GM23248 (cell line): Measurements from ENCODE around the gene DNAJC1. TPM values are rescaled to one million over a fixed set of nuclear protein-coding genes. Genes with fewer than 3 reads are reported as not detected.
"Not testable (repeated sequence)": the region's sequence is repeated elsewhere in the genome, so short reads cannot be mapped to it uniquely, and the experiment has no call there.

Experiments
- DNase-seq: peaks from one replicate; pipeline ENCODE4 v3.0.0-alpha.2; 2015
- H2AFZ ChIP-seq: fragments of 200-600 bp; sonication (generic); 2 replicates; pipeline ENCODE4 v1.6.1; 2016; ENCODE audit warnings: antibody characterized with exemption
- H3F3A ChIP-seq: fragments of 200-600 bp; sonication (generic); 2 replicates; pipeline ENCODE4 v1.6.1; 2016; ENCODE audit warnings: mild to moderate bottlenecking, antibody characterized with exemption, mixed run types; ENCODE audit not compliant: insufficient read depth
- H3K27ac ChIP-seq: fragments of 200-600 bp; sonication (generic); 2 replicates; pipeline ENCODE4 v1.5.1; 2016; ENCODE audit warnings: mild to moderate bottlenecking
- H3K27me3 ChIP-seq: fragments of 200-600 bp; sonication (generic); replicated peaks from 2 replicates; pipeline ENCODE4 v1.6.1; 2016; ENCODE audit warnings: mild to moderate bottlenecking; ENCODE audit not compliant: insufficient read depth
- H3K36me3 ChIP-seq: fragments of 200-600 bp; sonication (generic); 2 replicates; pipeline ENCODE4 v1.6.1; 2016; ENCODE audit warnings: low read depth, mild to moderate bottlenecking
- H3K4me1 ChIP-seq: fragments of 200-600 bp; sonication (generic); 2 replicates; pipeline ENCODE4 v1.6.1; 2016; ENCODE audit warnings: mild to moderate bottlenecking; ENCODE audit not compliant: insufficient read depth
- H3K4me2 ChIP-seq: fragments of 200-600 bp; sonication (generic); one replicate; pipeline ENCODE4 v1.6.1; 2016; ENCODE audit warnings: mild to moderate bottlenecking; ENCODE audit not compliant: unreplicated experiment
- H3K4me3 ChIP-seq: fragments of 200-600 bp; sonication (generic); 2 replicates; pipeline ENCODE4 v1.5.1; 2016; ENCODE audit warnings: mild to moderate bottlenecking
- H3K79me2 ChIP-seq: fragments of 200-600 bp; sonication (generic); 2 replicates; pipeline ENCODE4 v1.6.1; 2016; ENCODE audit warnings: mild to moderate bottlenecking; ENCODE audit not compliant: insufficient read depth
- H3K9ac ChIP-seq: fragments of 200-600 bp; sonication (generic); 2 replicates; pipeline ENCODE4 v1.6.1; 2016; ENCODE audit warnings: mild to moderate bottlenecking
- H3K9me2 ChIP-seq: fragments of 200-600 bp; sonication (generic); 2 replicates; pipeline ENCODE4 v1.6.1; 2016; ENCODE audit warnings: mixed run types, mild to moderate bottlenecking, moderate library complexity; ENCODE audit not compliant: insufficient read depth
- H3K9me3 ChIP-seq: fragments of 200-600 bp; sonication (generic); one replicate; pipeline ENCODE4 v1.6.1; 2017; ENCODE audit warnings: low read depth
- H4K20me1 ChIP-seq: fragments of 200-600 bp; sonication (generic); 2 replicates; pipeline ENCODE4 v1.6.0; 2016; ENCODE audit not compliant: insufficient read depth
- EZH2 ChIP-seq: fragments of 200-600 bp; sonication (generic); IDR thresholded peaks from 2 replicates; pipeline ENCODE4 v1.6.1; 2018; ENCODE audit warnings: antibody characterized with exemption, mild to moderate bottlenecking; ENCODE audit not compliant: insufficient read depth, poor library complexity, severe bottlenecking
- EZH2phosphoT487 ChIP-seq: fragments of 200-600 bp; sonication (generic); IDR thresholded peaks from 2 replicates; pipeline ENCODE4 v1.6.1; 2018; ENCODE audit warnings: antibody characterized with exemption, moderate library complexity, mild to moderate bottlenecking, low read depth; ENCODE audit not compliant: insufficient read depth
- WGBS, 2 experiments: methylation state at CpG; one replicate each; pipeline ENCODE4 v1.1.6; 2015 to 2017; ENCODE audit warnings: low lambda C conversion rate in 2 of 2, low coverage in 1 of 2; ENCODE audit errors: missing lambda C conversion rate in 2 of 2; 5-methylcytosine and 5-hydroxymethylcytosine counted together
- in situ Hi-C: fragments of 300-500 bp; cut with MboI; formaldehyde crosslinking; loops from 2 replicates; pipeline ENCODE4 v1.15.0; 2020
- polyA plus RNA-seq: library from polyadenylated mRNA; unstranded; fragments of >200 nt; fragmentation: Nextera tagmentation; extraction: Ambion mirVana; gene quantifications from 2 replicates; pipeline ENCODE4 v1.2.1, GENCODE V29; 2016
- total RNA-seq: library from RNA; depleted of rRNA; stranded (reverse); fragments of >200 nt; shearing (Covaris generic); gene quantifications from 2 replicates; pipeline ENCODE4 v1.2.3, GENCODE V29; 2014

DNAJC1 gene
- total and polyA plus RNA-seq, 2 experiments from 2014 or later, result 50.9 to 63.9 TPM

DNA sequence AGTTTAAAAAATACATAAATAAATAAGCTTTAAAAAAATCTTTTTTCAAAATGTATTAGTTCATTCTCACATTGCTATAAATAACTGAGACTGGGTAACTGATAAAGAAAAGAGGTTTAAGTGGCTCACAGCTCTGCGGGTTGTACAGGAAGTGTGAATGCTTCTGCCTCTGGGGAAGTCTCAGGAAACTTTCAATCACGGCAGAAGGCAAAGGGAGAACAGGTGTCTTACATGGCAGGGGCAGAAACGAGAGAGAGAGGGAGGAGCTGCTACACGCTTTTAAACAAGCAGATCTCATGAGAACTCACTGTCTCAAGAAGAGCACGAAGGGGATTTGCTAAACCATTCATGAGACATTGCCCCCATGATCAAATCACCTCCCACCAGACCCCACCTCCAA lies 114.6 kb downstream of the DNAJC1 start:
- no peak overlapping the region for H3K4me2 ChIP-seq
- TF ChIP-seq EZH2, result no peak
- no peak for TF ChIP-seq EZH2phosphoT487
- H3K27ac ChIP-seq, result no peak overlapping the region
- no peaks in the 10 kb centered on the region for H3K4me1 ChIP-seq
- no peak overlapping the region for H3K4me3 ChIP-seq
- 72 to 81% methylated on average over 5 of the region's 5 CpGs for WGBS, 2 experiments
- no peak overlapping the region for H3K9ac ChIP-seq
- no peaks in the 10 kb centered on the region for H3F3A ChIP-seq
- H3K27me3 ChIP-seq, result no peaks in the 10 kb centered on the region
- H3K9me3 ChIP-seq, result peaks cover 6% of the 10 kb centered on the region
- in situ Hi-C loops, result no loop called here
- H2AFZ ChIP-seq, result no peak overlapping the region
- no peaks in the 10 kb centered on the region for H3K9me2 ChIP-seq
- H3K36me3 ChIP-seq, result no peaks in the 10 kb centered on the region; the same call in 1 of the 2 replicates
- H4K20me1 ChIP-seq, result 0 out of 2 replicates have a peak, but pooled peaks cover 3% of the 10 kb centered on the region
- no peak for DNase-seq
- H3K79me2 ChIP-seq, result peaks cover 28% of the 10 kb centered on the region

DNA sequence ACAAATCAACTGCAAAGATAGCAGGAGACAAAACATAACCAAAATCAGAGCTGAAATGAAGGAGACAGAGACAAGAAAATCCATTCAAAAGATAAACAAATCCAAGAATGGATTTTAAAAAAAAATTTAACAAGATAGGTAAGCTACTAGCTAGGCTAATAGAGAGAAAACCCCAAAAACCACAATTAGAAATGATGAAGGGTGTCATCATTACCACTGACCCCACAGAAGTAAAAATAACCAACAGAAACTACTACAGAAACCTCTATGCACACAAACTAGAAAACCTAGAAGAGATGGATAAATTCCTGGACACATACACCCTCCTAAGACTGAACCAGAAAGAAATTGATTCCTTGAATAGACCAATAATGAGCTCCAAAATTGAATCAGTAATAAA lies 117.6 kb downstream of the DNAJC1 start:
- H3K4me2 ChIP-seq, result no peak overlapping the region
- no peak overlapping the region for H3K4me3 ChIP-seq
- H3K9me2 ChIP-seq, result no peaks in the 10 kb centered on the region
- no peaks in the 10 kb centered on the region for H3K4me1 ChIP-seq
- in situ Hi-C loops, result no loop called here
- peaks cover 28% of the 10 kb centered on the region for H3K79me2 ChIP-seq
- DNase-seq, result no peak
- no peaks in the 10 kb centered on the region; the same call in 1 of the 2 replicates for H3K36me3 ChIP-seq
- peaks cover 6% of the 10 kb centered on the region for H3K9me3 ChIP-seq
- no peak overlapping the region for H2AFZ ChIP-seq
- no peak overlapping the region for H3K9ac ChIP-seq
- TF ChIP-seq EZH2phosphoT487 (no peak), EZH2 (no peak)
- H3K27me3 ChIP-seq, result no peaks in the 10 kb centered on the region
- H4K20me1 ChIP-seq, result 0 out of 2 replicates have a peak, but pooled peaks cover 3% of the 10 kb centered on the region
- H3F3A ChIP-seq, result no peaks in the 10 kb centered on the region
- H3K27ac ChIP-seq, result no peak overlapping the region

DNA sequence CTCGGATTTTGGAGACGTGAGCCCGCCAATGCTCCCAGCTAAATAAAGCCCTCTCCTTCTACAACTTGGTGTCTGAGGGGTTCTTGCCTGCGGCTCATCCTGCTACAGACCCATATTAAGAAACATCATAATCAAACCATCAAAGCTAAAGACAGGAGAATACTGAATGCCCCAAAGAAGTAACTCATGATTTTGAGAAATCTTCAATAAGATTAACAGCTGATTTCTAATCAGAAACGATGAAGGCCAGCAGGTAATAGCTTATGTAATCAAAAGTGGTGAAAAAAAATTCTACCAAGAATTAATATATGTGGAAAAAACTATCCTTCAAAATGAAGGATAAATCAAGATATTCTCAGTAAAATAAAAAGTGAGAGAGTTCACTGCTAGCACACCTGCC lies 130.3 kb downstream of the DNAJC1 start:
- H3K9me3 ChIP-seq, result no peaks in the 10 kb centered on the region
- TF ChIP-seq EZH2, result no peak
- TF ChIP-seq EZH2phosphoT487, result no peak
- H2AFZ ChIP-seq, result no peak overlapping the region
- no peaks in the 10 kb centered on the region for H4K20me1 ChIP-seq
- in situ Hi-C loops, result no loop called here
- no peaks in the 10 kb centered on the region for H3K79me2 ChIP-seq
- H3K27ac ChIP-seq, result no peak overlapping the region
- WGBS, 2 experiments, result 98% methylated on average over 5 of the region's 5 CpGs
- H3K36me3 ChIP-seq, result 0 out of 2 replicates have a peak, but pooled peaks cover 20% of the 10 kb centered on the region
- no peak overlapping the region for H3K9ac ChIP-seq
- H3K4me1 ChIP-seq, result no peaks in the 10 kb centered on the region
- no peak overlapping the region for H3K4me3 ChIP-seq
- no peak for DNase-seq
- H3F3A ChIP-seq, result no peaks in the 10 kb centered on the region
- no peaks in the 10 kb centered on the region for H3K9me2 ChIP-seq
- H3K4me2 ChIP-seq, result no peak overlapping the region
- no peaks in the 10 kb centered on the region for H3K27me3 ChIP-seq

DNA sequence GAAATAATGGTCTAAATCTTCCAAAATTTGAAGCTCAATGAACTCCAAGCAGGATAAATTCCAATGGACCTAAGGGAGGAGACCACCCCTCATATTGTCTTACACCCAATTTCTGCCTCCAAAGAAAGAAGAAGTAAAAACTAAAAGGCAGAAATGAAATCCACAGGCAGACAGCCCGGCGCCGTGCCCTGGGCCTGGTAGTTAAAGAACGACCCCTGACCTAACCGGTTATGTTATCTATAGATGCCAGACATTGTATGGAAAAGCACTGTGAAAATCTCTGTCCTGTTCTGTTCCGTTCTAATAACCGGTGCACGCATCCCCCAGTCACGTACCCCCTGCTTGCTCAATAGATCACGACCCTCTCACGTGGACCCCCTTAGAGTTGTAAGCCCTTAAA lies 130.8 kb downstream of the DNAJC1 start:
- H3K36me3 ChIP-seq, result 0 out of 2 replicates have a peak, but pooled peaks cover 20% of the 10 kb centered on the region
- WGBS, 2 experiments, result 97 to 98% methylated on average over 11 of the region's 11 CpGs
- H3K4me3 ChIP-seq, H3K27ac ChIP-seq, H2AFZ ChIP-seq, H3K79me2 ChIP-seq, H3K9me3 ChIP-seq, H3F3A ChIP-seq, H3K4me2 ChIP-seq, H3K27me3 ChIP-seq, DNase-seq, in situ Hi-C loops, H3K4me1 ChIP-seq, H3K9me2 ChIP-seq, H3K9ac ChIP-seq, H4K20me1 ChIP-seq: not testable (repeated sequence)

DNA sequence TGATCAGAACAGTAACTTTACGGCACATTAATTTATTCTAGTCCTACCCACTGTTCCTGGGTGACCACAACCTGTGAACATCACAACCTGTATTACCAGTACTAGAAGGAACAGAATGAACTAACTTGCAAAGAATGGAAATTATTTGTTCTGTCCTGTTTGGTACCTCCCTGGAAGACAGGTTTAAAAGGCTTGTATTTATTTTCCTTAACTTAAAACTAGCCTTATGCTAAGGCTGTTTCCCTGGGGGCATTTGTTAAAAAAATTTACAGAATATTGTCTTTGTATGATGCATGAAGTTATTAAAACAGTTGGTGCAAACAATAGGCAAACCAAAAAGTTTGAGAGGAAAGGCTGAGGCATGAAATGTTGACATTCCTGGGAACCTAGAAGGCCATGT lies 132.7 kb downstream of the DNAJC1 start:
- no peak overlapping the region for H2AFZ ChIP-seq
- TF ChIP-seq EZH2 (no peak), EZH2phosphoT487 (no peak)
- H4K20me1 ChIP-seq, result no peaks in the 10 kb centered on the region
- DNase-seq, result no peak
- no peaks in the 10 kb centered on the region for H3K79me2 ChIP-seq
- no peak overlapping the region for H3K9ac ChIP-seq
- no peaks in the 10 kb centered on the region for H3F3A ChIP-seq
- no peak overlapping the region for H3K4me2 ChIP-seq
- no peak overlapping the region for H3K27ac ChIP-seq
- no peaks in the 10 kb centered on the region for H3K4me1 ChIP-seq
- no peak overlapping the region for H3K4me3 ChIP-seq
- H3K9me2 ChIP-seq, result no peaks in the 10 kb centered on the region
- no peaks in the 10 kb centered on the region for H3K27me3 ChIP-seq
- in situ Hi-C loops, result no loop called here
- 0 out of 2 replicates have a peak, but pooled peaks cover 25% of the 10 kb centered on the region for H3K36me3 ChIP-seq
- no peaks in the 10 kb centered on the region for H3K9me3 ChIP-seq
- 96 to 100% methylated on average over 1 of the region's 1 CpG for WGBS, 2 experiments

DNA sequence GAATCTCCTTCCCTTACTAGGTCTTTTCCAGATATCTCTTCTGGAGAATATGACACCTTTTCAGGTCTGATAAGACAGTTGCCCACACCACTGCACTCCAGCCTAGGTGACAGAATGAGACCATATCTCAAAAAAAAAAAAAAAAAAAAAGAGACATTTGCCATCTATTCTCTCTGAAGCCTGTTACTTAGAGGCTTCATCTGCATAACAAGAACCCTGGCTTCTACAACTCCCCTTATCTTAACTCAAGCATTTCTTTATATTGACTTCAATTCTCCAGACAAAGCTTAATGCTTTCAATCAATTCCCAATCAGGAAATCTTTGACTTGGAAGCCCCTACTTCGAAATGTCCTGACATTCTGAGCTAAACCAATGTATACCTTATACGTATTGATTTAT lies 134.4 kb downstream of the DNAJC1 start:
- DNase-seq, H2AFZ ChIP-seq, H3K9me2 ChIP-seq, H3K27me3 ChIP-seq, H3K4me3 ChIP-seq, H3K4me2 ChIP-seq, H3K4me1 ChIP-seq, H3K9me3 ChIP-seq, H3K9ac ChIP-seq, H3F3A ChIP-seq, H4K20me1 ChIP-seq, H3K79me2 ChIP-seq, in situ Hi-C loops, H3K27ac ChIP-seq: not testable (repeated sequence)
- 0 out of 2 replicates have a peak, but pooled peaks cover 22% of the 10 kb centered on the region for H3K36me3 ChIP-seq
- 72 to 79% methylated on average over 2 of the region's 2 CpGs for WGBS, 2 experiments
